HEK293 (cell line): ENCODE data around the gene PGP.

Experiments used
- CTCF ChIA-PET: fragments of 350-600 bp; formaldehyde crosslinking; extraction: SDS; loops from one replicate; lab custom pipeline; 2021; ENCODE audit warnings: antibody characterized with exemption; lab: Yijun Ruan, JAX
- POLR2A ChIA-PET: fragments of 300-600 bp; formaldehyde crosslinking; extraction: SDS; loops from one replicate; lab custom pipeline; 2020; ENCODE audit warnings: antibody characterized with exemption, inconsistent platforms; lab: Yijun Ruan, JAX
- H3K27ac ChIP-seq: fragments of 200-500 bp; sonication (Bioruptor generic); 2 replicates; pipeline ENCODE4 v1.5.1; 2014; ENCODE audit warnings: low read depth, low read length, control low read depth, inconsistent platforms; ENCODE audit errors: extremely low read depth
- H3K36me3 ChIP-seq, 2 experiments: fragments of 200-500 bp in 1 of 2; sonication (Bioruptor generic) in 1 of 2; 1 replicate in 1 of 2; 2 replicates in 1 of 2; pipeline ENCODE4 v1.5.1; 2014 to 2017; ENCODE audit warnings: inconsistent platforms in 2 of 2, low read length in 2 of 2; ENCODE audit not compliant: control insufficient read depth in 2 of 2, insufficient read depth in 1 of 2
- H3K4me1 ChIP-seq: fragments of 200-500 bp; sonication (Bioruptor generic); 2 replicates; pipeline ENCODE4 v1.5.1; 2014; ENCODE audit warnings: mild to moderate bottlenecking, low read length, inconsistent platforms; ENCODE audit not compliant: control insufficient read depth, insufficient read depth
- H3K4me3 ChIP-seq: 2 replicates; pipeline ENCODE4 v1.5.1; 2011; ENCODE audit warnings: low read depth, mild to moderate bottlenecking, control low read depth, low read length, moderate library complexity
- H3K9me3 ChIP-seq: fragments of 200-500 bp; sonication (Bioruptor generic); 2 replicates; pipeline ENCODE4 v1.5.1; 2014; ENCODE audit warnings: low read depth, low read length, inconsistent platforms; ENCODE audit not compliant: control insufficient read depth, insufficient read depth
- GLI2 ChIP-seq: fragments of 450-650 bp; formaldehyde crosslinking; IDR thresholded peaks from 2 replicates; pipeline ENCODE4; 2017; ENCODE audit warnings: missing biosample characterization, missing genetic modification characterization, low read depth, borderline replicate concordance
- GLIS2 ChIP-seq: fragments of 450-650 bp; formaldehyde crosslinking; IDR thresholded peaks from 2 replicates; pipeline ENCODE4 v1.5.1; 2016; ENCODE audit warnings: missing biosample characterization, missing genetic modification characterization
- SCRT1 ChIP-seq: fragments of 450-650 bp; formaldehyde crosslinking; IDR thresholded peaks from 2 replicates; pipeline ENCODE4 v1.5.1; 2016; ENCODE audit warnings: missing biosample characterization, missing genetic modification characterization, borderline replicate concordance
- SP2 ChIP-seq: fragments of 450-650 bp; formaldehyde crosslinking; IDR thresholded peaks from 2 replicates; pipeline ENCODE4 v1.5.1; 2016; ENCODE audit warnings: missing biosample characterization, missing genetic modification characterization
- ZFP37 ChIP-seq: fragments of 450-650 bp; formaldehyde crosslinking; IDR thresholded peaks from 2 replicates; pipeline ENCODE4 v1.5.1; 2016; ENCODE audit warnings: missing biosample characterization, missing genetic modification characterization
- ZFP41 ChIP-seq: fragments of 450-650 bp; formaldehyde crosslinking; IDR thresholded peaks from 2 replicates; pipeline ENCODE4 v1.5.1; 2016; ENCODE audit warnings: missing biosample characterization, missing genetic modification characterization, borderline replicate concordance
- ZNF112 ChIP-seq: fragments of 450-650 bp; formaldehyde crosslinking; IDR thresholded peaks from 2 replicates; pipeline ENCODE4 v1.5.0; 2017; ENCODE audit warnings: missing biosample characterization, missing genetic modification characterization
- ZNF184 ChIP-seq: fragments of 450-650 bp; IDR thresholded peaks from 2 replicates; pipeline ENCODE4 v1.5.1; 2018; ENCODE audit warnings: missing biosample characterization, mild to moderate bottlenecking, missing genetic modification characterization
- ZNF221 ChIP-seq: fragments of 450-650 bp; formaldehyde crosslinking; IDR thresholded peaks from 2 replicates; pipeline ENCODE4 v1.5.1; 2017; ENCODE audit warnings: missing biosample characterization, missing genetic modification characterization, borderline replicate concordance
- ZNF423 ChIP-seq: fragments of 450-650 bp; formaldehyde crosslinking; IDR thresholded peaks from 2 replicates; pipeline ENCODE4 v1.5.1; 2016; ENCODE audit warnings: missing biosample characterization, missing genetic modification characterization
- ZNF473 ChIP-seq: fragments of 450-650 bp; formaldehyde crosslinking; IDR thresholded peaks from 2 replicates; pipeline ENCODE4 v1.5.1; 2017; ENCODE audit warnings: missing biosample characterization, missing genetic modification characterization
- ZNF48 ChIP-seq: fragments of 450-650 bp; formaldehyde crosslinking; IDR thresholded peaks from 2 replicates; pipeline ENCODE4 v1.5.1; 2016; ENCODE audit warnings: missing biosample characterization, missing genetic modification characterization
- ZNF558 ChIP-seq: fragments of 450-650 bp; formaldehyde crosslinking; IDR thresholded peaks from 2 replicates; pipeline ENCODE4 v1.5.1; 2016; ENCODE audit warnings: missing biosample characterization, missing genetic modification characterization
- ZNF600 ChIP-seq: fragments of 450-650 bp; formaldehyde crosslinking; IDR thresholded peaks from 2 replicates; pipeline ENCODE4 v1.5.1; 2016; ENCODE audit warnings: missing biosample characterization, missing genetic modification characterization
- ZNF660 ChIP-seq: fragments of 450-650 bp; IDR thresholded peaks from 2 replicates; pipeline ENCODE4 v1.5.1; 2018; ENCODE audit warnings: missing biosample characterization, mild to moderate bottlenecking, missing genetic modification characterization
- ZNF791 ChIP-seq: fragments of 450-650 bp; formaldehyde crosslinking; IDR thresholded peaks from 2 replicates; pipeline ENCODE4 v1.5.1; 2016; ENCODE audit warnings: missing biosample characterization, missing genetic modification characterization
- TF ChIP-seq, protein P1 (sequence below): fragments of 450-650 bp; formaldehyde crosslinking; IDR thresholded peaks from 2 replicates; pipeline ENCODE4 v1.5.1; 2016; ENCODE audit warnings: missing biosample characterization, missing genetic modification characterization
- TF ChIP-seq, protein P2 (sequence below): fragments of 450-650 bp; formaldehyde crosslinking; IDR thresholded peaks from 2 replicates; pipeline ENCODE4 v1.5.1; 2017; ENCODE audit warnings: missing biosample characterization, missing genetic modification characterization
- TF ChIP-seq, protein P3 (sequence below): fragments of 450-650 bp; formaldehyde crosslinking; IDR thresholded peaks from 2 replicates; pipeline ENCODE4 v1.5.1; 2016; ENCODE audit warnings: missing biosample characterization, missing genetic modification characterization
- TF ChIP-seq, protein P4 (sequence below): fragments of 450-650 bp; formaldehyde crosslinking; IDR thresholded peaks from 2 replicates; pipeline ENCODE4 v1.5.1; 2017; ENCODE audit warnings: missing biosample characterization, missing genetic modification characterization

The PGP gene

DNA sequence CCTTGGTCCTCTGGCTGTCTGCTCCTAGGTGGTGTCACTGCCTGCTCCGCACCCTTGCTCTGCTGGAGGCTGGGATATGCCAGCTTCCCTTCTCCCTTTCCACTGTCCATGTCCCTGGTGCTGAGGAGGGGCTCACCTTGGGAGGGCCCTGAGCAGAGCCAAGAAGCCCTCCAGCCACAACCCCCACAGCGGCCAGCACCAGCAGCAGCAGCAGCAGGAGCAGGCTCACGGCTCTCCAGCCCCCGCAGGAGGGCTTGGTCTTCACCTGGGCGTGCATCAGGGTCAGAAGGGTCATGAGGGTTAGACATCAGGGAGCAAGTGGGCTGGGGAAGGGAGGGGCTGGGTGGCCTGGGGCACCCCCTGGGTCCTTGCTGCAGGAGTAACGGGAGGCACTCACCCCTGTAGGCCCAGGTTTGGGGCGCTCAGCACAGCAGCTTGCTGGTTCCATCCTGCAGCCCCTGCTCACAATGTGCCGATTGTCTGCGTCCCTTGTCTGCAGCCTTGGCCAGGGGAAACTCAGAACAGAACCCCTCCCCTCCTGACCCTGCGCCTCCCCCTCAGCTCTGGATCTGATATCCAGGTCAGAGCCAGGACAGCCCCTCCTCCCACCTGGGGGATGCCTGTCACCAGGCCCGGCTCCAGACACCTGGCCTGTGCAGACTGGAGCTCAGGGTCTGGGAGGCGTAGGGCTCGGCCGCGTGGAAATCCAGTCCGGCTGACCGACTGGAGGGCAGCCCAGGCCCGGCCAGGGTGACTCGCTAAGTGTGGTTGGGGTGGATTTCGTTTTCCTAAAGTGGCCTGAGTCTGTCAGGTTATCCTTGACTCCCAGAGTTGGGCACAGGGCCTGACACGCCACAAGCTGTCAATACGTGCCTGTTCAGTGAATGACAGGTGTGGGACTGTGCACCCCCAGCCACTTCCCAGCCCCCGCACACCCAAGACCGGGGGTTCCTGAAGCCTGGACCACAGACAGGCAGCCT, 4.0 kb downstream of the PGP start, which contains the start of gene BRICD5 (continued):
- TF ChIP-seq, protein P1, sequence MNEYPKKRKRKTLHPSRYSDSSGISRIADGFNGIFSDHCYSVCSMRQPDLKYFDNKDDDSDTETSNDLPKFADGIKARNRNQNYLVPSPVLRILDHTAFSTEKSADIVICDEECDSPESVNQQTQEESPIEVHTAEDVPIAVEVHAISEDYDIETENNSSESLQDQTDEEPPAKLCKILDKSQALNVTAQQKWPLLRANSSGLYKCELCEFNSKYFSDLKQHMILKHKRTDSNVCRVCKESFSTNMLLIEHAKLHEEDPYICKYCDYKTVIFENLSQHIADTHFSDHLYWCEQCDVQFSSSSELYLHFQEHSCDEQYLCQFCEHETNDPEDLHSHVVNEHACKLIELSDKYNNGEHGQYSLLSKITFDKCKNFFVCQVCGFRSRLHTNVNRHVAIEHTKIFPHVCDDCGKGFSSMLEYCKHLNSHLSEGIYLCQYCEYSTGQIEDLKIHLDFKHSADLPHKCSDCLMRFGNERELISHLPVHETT (tag by site-specific recombination): no peak
- TF ChIP-seq GLIS2 (peak; percentile 23; the same call in 1 of the 2 replicates), ZNF791 (tag by site-specific recombination) (no peak), ZFP41 (tag by site-specific recombination) (no peak), ZNF600 (0 out of 2 replicates have a peak, but pooled peaks have one; percentile 30), ZFP37 (no peak), ZNF184 (tag by site-specific recombination) (no peak), ZNF112 (tag by site-specific recombination) (no peak), ZNF423 (tag by site-specific recombination) (no peak), GLI2 (tag by site-specific recombination) (no peak), ZNF48 (tag by site-specific recombination) (no peak), ZNF558 (tag by site-specific recombination) (no peak), SCRT1 (tag by site-specific recombination) (no peak), ZNF221 (tag by site-specific recombination) (no peak), ZNF473 (tag by site-specific recombination) (no peak)
- TF ChIP-seq, protein P2, sequence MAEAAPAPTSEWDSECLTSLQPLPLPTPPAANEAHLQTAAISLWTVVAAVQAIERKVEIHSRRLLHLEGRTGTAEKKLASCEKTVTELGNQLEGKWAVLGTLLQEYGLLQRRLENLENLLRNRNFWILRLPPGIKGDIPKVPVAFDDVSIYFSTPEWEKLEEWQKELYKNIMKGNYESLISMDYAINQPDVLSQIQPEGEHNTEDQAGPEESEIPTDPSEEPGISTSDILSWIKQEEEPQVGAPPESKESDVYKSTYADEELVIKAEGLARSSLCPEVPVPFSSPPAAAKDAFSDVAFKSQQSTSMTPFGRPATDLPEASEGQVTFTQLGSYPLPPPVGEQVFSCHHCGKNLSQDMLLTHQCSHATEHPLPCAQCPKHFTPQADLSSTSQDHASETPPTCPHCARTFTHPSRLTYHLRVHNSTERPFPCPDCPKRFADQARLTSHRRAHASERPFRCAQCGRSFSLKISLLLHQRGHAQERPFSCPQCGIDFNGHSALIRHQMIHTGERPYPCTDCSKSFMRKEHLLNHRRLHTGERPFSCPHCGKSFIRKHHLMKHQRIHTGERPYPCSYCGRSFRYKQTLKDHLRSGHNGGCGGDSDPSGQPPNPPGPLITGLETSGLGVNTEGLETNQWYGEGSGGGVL (tag by site-specific recombination): no peak
- TF ChIP-seq, protein P3, sequence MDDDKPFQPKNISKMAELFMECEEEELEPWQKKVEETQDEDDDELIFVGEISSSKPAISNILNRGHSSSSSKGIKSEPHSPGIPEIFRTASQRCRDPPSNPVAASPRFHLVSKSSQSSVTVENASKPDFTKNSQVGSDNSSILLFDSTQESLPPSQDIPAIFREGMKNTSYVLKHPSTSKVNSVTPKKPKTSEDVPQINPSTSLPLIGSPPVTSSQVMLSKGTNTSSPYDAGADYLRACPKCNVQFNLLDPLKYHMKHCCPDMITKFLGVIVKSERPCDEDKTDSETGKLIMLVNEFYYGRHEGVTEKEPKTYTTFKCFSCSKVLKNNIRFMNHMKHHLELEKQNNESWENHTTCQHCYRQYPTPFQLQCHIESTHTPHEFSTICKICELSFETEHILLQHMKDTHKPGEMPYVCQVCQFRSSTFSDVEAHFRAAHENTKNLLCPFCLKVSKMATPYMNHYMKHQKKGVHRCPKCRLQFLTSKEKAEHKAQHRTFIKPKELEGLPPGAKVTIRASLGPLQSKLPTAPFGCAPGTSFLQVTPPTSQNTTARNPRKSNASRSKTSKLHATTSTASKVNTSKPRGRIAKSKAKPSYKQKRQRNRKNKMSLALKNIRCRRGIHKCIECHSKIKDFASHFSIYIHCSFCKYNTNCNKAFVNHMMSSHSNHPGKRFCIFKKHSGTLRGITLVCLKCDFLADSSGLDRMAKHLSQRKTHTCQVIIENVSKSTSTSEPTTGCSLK (tag by site-specific recombination): no peak
- TF ChIP-seq, protein P4, sequence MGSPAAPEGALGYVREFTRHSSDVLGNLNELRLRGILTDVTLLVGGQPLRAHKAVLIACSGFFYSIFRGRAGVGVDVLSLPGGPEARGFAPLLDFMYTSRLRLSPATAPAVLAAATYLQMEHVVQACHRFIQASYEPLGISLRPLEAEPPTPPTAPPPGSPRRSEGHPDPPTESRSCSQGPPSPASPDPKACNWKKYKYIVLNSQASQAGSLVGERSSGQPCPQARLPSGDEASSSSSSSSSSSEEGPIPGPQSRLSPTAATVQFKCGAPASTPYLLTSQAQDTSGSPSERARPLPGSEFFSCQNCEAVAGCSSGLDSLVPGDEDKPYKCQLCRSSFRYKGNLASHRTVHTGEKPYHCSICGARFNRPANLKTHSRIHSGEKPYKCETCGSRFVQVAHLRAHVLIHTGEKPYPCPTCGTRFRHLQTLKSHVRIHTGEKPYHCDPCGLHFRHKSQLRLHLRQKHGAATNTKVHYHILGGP (tag by site-specific recombination): no peak

DNA sequence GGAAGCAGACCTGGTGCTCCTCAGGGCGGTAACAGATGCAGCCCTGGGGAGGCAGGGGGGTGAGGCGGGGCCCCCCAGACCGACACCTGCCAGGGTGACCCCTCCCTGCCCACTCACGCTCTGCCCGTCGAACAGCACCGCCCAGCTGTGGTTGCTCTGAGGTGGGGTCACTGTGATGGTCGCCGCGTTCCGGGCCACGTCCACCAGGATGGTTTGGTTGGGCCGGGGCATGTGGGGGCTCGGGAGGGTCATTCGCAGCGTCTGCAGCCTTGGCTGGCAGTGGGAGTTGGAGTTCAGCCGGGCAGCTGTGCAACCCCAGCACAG, 4.7 kb downstream of the PGP start:
- Histone ChIP-seq H3K36me3 (peaks cover 0 to 56% of the 10 kb centered on the region in 2 experiments; a peak in 1 of 3 replicates), H3K4me1 (no peaks in the 10 kb centered on the region), H3K27ac (no peak overlapping the region), H3K4me3 (no peak overlapping the region), H3K9me3 (no peaks in the 10 kb centered on the region)
- POLR2A ChIA-PET: interaction anchor here (1.7 kb wide), 1 partner anchor 29 kb away, joined by 4 read pairs; no protein-coding TSS in a partner anchor
- TF ChIP-seq SP2 (no peak), ZNF660 (no peak)
- CTCF ChIA-PET: interaction anchor here (0.6 kb wide), 1 partner anchor 44 kb away, joined by 5 read pairs; no protein-coding TSS in a partner anchor
